GM12891 (cell line): ENCODE results near the gene SUCO.

Source experiments
- SPI1 ChIP-seq: IDR thresholded peaks from 2 replicates; pipeline ENCODE4 v1.6.1; 2011; ENCODE audit warnings: low read depth, low read length, control low read depth
- TAF1 ChIP-seq: IDR thresholded peaks from 2 replicates; pipeline ENCODE4 v1.6.1; 2011; ENCODE audit warnings: low read depth, low read length, control low read depth

DNA sequence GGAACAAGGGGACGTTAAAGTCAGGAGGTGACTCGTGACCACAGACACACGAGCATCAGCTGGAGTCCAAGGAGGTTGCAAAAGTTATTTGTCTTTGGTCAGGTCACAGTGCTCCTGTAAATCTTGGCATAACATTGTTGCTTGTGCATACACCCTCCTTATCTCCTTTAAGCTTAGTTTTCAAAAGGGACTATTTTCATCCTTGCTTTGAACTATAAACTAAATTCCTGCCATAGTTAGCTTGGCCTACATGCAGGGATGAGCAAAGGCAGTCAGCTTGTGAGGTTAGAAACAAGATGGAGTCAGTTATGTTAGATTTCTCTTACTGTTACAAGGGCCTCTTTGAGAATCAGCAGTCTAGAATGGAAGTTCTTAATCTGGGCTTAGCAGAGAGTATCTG, 97.9 kb downstream of the SUCO start:
- TF ChIP-seq TAF1 (no peak), SPI1 (no peak)
